HT1080 (cell line): Measurements from ENCODE around the gene SH2B3. TPM values are rescaled to one million over a fixed set of nuclear protein-coding genes. Genes with fewer than 3 reads are reported as not detected.
"Not testable (repeated sequence)": the region's sequence is repeated elsewhere in the genome, so short reads cannot be mapped to it uniquely, and the experiment has no call there.

Experiments
- DNase-seq: peaks from one replicate; pipeline ENCODE4 v3.0.0-alpha.2; 2015; ENCODE audit warnings: low read depth
- total RNA-seq: library from RNA; depleted of rRNA; stranded (reverse); fragments of >200 nt; shearing (Covaris generic); gene quantifications from 2 replicates; pipeline ENCODE4 v1.2.3, GENCODE V29; 2014

SH2B3 gene
- total RNA-seq, 1 experiment from 2014 or later: 69.6 TPM

DNA sequence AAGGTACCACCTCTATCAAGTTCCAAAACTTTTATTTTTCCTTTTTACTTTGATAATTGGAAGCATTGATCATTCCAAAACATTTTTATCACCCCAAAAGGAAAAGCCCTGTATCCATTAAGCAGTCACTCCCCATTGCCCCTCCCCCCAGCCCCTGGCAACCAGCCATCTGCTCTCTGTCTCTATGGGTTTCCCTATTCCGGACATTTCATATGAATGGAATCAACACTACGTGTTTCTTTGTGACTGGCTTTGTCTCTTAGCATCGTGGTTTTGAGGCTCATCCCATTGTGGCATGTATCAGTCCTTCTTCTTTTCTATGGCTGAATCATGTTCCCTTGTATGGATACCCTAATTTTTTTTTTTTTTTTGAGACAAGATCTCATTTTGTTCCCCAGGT, 18.8 kb upstream of the SH2B3 start:
- no peak for DNase-seq

DNA sequence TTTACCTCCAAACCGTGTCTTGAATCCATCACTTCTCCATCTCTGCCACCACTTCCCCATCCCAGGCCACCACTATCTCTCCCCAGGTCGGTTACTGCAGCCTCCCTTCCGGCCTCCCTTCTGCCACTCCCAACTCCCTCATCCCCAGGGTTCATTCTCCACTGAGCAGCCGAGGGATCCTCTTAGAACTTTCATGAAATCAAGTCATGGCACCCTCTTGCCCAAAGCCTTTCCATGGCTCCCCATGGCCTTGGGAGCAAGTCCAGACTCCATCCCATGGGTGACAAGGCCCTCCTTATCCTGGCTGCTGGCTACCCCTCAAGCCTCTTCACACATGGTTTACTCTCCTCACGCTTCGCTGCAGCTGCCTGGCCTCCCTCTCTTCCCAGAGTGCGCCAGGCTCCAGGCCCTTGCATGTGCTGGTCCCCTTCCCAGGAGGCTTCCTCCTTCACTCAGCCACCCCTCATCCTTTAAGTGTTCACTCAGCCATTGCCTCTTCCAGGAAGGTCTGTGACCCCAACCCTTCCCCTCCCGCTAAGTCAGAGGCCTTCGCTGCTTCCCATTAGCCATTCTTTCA, 17.9 kb upstream of the SH2B3 start:
- no peak for DNase-seq

DNA sequence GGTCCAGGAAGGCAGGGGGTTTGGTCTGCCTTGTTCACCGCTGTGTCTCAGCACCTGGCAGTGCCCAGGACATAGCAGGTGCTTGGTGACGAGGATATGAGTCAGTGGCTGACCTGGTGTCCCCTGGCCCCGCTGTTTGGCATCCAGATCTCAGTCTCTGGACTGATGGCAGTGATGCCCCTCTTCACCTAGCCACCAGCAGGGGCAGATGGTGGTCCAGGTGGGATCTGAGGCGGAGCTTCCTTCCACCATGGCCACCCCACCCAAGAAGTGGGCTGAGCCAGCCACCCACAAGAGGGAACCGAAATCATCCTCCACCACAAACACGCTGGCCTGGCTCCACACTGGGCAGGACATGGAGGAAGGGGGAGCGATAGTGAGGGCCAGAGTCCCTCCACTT, 16.1 kb upstream of the SH2B3 start:
- no peak for DNase-seq

DNA sequence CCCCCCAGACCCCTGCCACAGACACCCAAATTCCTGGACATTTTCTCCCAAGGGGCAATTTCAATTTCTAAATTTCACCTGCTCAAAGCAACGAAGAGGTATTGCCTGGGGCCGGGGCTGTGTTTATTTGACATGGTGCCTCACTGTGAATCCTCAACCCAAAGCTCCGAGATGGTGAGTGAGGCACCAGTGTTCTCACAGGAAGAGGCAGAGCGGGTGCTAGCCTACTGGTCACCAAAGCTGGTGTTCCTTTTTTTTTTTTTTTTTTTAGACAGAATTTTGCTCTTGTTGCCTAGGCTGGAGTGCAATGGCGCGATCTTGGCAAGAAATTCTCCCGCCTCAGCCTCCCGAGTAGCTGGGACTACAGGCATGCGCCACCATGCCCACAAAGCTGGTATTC, 14.8 kb upstream of the SH2B3 start:
- DNase-seq: no peak

DNA sequence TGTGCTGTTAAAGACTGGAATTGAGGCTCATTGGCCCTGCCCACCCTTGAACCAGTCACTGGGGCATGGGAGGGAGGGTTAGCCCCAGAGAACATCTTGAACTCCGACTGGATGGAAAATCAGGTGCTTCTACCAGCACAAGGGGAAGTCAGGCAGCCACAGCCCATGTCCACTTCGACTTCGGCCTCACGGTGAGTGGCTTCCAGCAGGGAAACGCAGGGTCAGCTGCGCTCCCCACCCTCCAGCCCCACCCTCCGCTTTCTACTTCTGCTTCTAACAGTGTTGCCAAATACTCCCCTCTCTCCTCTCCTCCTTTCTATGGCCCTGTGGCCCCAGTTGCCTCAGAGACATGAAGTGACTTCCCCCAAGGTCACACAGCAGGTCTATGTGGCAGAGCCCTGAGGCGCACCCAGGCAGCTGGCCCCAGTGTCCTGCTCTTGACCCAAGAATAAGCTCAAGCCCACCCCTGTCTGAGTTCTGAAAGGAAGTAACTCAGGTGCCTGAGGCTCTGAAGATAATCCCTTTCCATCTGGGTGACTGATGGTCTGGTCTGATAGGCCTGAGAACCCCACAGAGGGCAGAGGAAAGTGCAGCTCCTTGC, 11.9 kb upstream of the SH2B3 start:
- no peak for DNase-seq

DNA sequence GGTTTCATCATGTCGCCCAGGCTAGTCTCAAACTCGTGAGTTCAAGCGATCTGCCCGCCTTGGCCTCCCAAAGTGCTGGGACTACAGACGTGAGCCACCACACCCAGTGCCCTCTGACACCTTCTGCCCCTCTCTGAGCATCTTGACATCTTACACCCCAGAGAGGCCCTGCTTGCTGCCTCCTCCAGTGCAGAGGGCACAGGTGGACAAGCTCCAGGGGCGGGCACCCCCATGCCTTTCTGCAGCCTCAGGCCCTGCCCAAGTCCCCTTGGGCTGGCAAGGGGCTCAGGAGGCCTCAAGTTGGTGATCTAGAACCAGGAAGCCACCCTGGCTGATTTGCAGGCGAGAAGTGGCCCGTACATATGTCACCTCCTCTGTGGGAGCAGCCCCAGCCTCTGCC, 11.2 kb upstream of the SH2B3 start:
- no peak for DNase-seq

DNA sequence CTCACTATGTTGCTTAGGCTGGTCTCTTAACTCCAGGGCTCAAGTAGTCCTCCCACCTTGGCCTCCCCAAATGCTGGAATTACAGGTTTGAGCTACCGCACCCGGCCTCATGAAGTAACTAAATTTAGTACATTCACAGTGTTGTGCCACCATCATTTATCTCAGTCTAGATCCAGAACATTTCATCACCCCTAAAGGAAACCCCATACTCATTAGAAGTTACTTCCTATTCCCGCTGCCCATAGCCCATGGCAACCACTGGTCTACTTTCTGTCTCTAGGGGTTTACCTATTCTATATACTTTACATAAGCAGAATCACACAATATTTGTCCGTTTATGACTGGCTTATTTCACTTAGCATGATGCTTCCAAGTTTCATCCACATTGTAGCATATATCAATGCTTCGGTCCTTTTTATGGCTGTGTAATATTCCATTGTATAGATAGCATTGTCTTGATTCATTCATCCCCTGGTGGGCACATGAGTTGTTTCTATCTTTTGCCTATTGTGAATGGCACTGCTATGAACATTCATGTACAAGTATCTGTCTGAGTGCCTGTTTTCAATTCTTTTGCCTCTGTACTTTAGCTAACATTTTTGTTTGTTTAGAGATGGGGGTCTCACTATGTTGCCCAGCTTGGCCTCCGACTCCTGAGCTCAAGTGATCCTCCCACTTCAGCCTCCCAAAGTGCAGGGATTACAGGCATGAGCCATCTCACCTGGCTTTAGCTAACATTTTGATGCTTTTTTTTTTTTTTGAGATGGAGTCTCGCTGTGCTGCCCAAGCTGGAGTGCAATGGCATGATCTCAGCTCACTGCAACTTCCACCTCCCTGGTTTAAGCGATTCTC, 10.2 kb upstream of the SH2B3 start:
- no peak for DNase-seq

DNA sequence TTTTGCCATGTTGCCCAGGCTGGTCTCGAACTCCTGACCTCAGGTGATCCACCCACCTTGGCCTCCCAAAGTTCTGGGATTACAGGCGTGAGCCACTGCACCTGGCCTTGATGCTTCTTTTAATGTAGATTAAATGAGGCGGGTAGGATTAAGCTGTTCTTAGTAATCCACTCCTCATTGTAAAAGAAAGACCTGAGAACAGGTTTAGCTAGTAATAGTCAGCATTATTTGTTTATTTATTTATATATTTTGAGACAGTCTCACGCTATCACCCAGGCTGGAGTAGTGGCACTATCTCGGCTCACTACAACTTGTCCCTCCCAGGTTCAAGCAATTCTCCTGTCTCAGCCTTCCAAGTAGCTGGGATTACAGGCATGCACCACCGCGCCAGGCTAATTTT, 9.5 kb upstream of the SH2B3 start:
- DNase-seq: not testable (repeated sequence)

DNA sequence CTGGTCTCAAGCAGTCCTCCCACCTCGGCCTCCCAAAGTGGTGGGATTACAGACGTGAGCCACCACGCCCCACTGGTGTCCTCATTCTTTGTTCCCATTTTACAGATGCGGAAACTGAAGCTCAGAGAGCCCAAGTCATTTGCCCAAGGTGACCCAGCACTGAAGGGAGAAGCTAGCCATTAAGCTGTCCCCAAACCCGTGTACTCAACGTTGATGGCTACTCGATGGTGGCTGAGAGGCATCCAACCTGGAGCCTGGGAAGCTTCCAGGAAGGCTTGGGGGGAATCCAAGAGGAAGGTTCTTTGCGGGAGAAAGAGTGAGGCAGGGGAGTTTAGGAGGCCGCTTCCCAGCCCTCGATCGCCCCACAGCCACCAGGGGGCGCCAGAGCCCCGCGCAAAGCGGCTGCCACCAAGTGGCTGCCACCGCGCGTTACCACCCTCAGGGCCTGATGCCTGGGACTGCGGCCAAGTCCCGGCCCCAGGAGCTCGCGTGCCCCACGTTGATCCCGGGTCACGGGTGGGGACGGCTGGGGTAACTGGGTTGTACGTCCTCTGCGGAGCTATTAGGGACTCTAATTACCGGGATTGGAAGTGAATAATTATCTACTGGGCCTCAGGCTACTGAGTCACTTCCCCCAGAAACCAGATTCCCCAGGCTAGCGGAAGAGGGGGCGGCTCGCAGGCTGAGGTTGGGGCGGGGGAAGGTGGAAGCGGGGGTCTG, 8.8 kb upstream of the SH2B3 start:
- peak; percentile 80 for DNase-seq

DNA sequence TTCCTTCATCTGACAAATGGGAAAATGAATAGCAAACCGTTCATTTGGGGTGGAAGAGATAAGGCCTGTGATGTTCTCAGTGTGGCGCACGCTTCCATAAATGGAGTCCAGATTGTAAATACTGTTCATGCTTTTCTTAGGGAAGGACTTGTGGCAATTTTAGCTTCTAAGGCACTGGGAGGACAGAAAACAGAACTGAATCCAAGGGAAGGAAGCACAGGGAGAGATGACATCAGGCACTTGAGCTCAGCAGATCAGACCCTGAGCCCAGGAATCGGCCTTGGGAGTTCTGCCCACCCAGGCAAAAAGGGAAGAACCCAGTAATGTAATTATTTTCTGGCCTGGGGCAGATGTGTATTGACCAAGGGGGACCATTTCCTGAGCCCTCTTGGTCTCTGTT, 7.2 kb upstream of the SH2B3 start:
- no peak for DNase-seq

DNA sequence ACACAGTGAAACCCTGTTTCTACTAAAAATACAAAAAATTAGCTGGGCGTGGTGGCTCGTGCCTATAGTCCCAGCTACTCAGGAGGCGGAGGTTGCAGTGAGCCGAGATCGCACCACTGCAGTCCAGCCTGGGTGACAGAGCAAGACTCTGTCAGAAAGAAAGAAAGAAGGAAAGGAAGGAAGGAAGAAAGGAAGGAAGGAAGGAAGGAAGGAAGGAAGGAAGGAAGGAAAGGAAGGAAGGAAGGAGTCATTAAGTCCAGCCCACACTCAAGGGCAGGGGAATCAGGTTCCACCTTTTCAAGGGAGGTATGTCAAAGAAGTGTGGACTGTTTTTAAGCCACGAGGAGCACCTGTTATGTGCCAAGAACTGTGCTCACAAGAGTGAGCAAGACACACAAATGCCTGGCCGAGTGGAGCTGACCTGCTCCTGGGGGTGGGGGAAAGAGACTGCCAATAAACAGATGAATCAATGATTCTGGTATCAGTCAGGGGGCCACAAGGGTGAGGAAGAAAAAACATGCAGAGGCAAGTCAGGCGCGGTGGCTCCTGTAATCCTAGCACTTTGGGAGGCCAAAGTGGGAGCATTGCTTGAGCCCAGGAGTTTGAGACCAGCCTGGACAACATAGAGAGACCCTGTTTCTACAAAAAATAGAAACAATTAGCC, 5.8 kb upstream of the SH2B3 start:
- DNase-seq: not testable (repeated sequence)

DNA sequence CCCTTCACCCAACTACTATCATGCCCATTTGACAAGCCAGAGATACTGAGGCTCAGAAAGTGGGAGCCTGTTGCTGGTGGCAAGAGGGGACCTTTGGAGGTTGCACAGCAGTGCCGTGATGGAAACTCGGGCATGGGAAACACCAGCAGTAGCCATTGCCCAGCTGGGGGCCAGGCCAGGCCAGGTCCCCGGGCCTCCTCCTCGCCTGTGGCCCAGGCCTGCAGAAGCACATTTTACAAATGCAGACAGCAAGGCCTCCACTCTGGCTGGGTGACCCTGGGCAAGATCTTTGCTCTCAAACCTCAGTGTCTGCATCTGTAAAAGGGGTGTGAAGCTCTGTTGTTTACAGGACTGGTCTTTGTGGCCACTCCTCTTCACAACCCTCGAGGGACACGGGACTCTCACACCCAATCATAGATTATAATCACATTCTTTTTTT, 4.5 kb upstream of the SH2B3 start:
- no peak for DNase-seq

DNA sequence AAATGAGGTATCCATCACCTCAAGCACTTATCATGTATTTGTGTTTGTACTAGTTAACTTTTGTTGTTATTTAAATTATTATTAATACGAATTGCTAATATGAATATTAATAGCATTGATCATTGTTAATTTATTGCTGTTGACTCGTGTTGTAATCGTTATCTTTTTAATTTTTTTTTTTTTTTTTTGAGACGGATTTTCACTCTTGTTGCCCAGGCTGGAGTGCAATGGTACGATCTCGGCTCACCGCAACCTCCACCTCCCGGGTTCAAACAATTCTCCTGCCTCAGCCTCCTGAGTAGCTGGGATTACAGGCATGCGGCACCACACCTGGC, 3.3 kb upstream of the SH2B3 start:
- DNase-seq: not testable (repeated sequence)

DNA sequence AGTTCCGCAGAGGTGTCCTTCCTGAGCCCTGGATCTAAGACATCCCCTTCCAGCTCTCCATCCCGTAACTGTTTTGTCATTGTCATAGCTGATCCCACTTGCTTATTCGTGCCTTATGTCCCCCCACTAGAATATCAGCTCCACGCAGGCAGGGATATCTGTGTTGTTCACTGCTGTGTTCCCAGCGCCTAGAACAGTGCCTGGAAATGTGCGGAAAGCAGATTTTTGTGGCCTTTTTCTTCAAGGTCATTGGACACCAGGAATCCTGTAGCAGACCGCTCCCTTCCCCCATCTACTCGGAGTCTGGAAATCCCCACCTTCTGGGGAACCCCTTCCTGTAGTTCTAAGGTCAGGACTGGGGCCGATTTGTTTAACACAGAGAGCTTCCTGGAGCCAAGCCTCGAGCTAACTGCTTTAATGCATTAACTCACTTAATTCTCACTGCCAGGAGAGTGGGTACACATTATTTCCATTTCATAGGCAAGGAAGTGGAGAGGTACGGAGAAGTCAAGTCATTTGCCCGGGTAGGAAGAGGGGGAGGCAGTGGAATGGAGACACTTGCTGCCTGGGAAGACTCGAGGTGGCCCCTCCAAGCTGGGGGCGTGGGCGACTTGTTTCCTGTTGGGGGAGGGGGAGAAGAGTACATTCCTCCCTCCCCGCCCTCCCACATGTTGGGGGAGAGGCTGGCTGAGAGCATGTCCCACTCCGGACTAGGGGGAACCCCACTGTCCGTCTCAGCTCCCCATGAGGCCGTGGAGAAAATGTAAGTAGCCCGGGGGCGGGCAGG, 1.2 kb upstream of the SH2B3 start:
- DNase-seq: peak; percentile 54

DNA sequence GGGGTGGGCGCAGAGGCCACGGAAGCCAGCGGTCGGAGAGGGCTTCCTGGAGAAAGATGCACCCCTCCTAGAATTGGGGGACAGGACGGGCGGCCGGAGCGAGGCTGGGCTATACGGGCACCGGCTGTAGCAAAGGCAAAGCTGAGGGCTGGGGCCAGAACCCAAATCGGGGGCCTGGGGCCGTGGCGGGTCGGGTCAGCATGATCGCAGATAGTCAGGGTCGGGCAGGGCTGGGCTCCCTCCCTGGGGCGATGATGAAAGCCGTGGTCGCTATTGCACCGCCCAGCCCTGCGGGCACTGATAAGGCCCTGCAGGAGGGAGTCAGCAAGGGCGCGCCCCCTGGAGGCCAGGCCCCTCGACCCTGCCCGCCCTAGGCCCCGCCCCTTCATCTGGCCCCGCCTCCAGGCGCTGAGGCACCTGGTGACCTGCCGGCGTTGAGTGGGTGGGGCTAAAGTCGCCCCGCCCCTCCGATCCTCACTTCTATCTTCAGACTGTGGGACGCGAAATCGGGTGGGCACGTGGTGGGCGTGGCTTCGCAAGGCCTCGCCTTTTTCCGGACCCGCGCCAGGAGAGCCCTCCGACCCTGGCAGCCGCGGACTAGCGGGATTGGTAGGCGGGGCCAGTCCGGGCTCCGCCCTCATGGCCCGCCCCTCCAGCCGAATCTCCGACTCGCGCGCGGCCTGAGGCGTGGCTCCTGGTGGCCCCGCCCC, 419 bp upstream of the SH2B3 start:
- peak; percentile 98 for DNase-seq

DNA sequence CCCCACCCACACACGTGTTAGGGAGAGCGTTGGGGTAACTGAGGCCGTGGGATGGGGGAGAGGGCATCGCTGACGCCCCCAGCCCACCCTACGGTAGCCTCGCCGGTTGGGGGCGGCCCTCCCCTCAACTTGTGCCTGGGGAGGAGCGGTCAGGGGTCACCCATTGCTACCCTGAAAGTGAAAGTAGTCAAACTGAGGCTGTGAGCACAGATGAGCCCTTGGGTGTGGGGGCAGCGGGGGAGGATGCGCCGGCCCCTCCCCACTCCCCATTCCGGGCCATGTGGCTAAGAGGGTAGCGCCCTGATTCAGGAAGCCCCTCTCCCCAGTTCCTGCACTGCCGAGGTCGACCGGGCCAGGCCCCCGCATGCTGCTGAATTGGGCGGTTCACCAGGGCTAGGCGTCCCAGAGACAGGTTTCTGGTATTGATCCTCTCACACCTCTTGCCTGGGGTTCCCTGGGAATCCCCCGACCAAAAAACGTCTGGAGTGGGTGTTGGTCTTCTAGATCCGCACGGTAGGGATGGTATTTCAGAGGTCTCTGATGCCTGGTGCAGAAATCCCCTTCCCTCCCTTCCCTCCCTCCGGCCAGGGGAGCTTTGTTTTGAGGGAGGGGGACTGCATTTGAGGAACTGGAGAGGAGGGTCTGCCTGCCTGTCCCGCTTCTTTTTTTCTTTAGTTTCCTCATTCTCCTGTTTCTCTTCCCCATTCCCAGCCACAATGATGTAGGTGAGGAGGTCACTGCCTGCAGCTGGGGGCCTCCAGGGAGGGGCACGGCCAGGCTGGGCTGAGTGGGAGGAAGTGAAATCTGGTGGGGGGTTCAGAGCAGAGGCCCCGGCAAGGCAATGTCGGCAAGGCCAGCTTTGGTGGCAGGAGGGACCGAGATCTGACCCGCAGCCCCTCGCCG, 1.0 kb downstream of the SH2B3 start:
- DNase-seq: no peak

DNA sequence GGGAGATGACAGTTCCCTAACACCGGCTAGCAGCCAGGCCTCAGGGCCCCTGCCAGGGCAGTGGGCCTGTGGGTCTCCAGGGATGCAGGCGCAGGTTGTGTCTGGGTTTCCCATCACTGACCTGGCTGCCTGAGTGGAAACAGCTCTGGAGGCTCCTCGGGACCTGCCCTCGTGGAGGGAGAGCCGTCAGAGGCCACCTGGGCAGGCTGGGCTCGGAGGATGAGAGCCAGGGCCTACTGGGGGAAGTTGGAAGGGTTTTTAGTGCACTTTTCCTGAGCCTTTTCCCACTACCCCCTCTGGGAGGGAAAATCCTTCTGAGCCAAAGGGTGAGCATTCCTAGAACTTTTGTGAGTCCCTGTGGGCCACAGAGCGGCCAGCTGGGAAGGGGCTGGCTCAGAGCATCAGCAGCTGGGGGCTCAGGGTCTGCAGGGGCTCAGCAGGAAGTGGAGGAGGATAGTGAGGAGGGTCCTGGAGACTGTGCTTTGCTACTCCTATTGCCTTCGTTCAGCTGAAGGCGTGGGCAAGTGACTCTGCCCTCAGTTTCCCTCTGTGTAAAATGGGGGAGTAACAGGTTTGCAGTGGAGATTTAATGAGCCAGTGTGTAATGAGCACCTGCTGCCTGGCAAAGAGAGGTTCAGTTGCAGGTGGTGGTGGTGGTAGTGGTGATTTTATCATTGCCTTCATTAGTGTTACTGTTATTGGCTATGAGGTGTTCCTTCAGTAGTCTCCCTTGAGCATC, 1.8 kb downstream of the SH2B3 start:
- no peak for DNase-seq

DNA sequence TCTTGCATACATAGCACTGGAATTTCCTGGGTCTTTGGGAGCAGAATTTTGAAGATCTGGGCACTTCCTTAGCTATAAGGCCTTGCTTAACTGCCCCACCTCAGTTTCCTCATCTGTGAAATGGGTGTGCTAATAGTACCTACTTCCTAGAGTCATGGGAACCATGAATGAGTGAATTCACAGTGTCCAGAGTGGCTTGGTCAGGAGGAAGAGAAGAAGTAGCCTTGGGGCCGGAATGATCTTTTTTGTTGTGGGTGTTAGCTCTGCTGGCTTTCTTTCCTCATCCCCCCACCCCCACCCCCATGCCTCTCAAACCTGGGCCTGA, 2.4 kb downstream of the SH2B3 start:
- DNase-seq: no peak
